HEK293 (cell line): ENCODE measurements around the gene BAG1.

ENCODE experiments used
- ZNF266 ChIP-seq: fragments of 450-650 bp; formaldehyde crosslinking; IDR thresholded peaks from 2 replicates; pipeline ENCODE4 v1.5.1; 2016; ENCODE audit warnings: missing biosample characterization, missing genetic modification characterization, low read depth
- ZNF302 ChIP-seq: fragments of 450-650 bp; formaldehyde crosslinking; IDR thresholded peaks from 2 replicates; pipeline ENCODE4 v1.5.1; 2016; ENCODE audit warnings: missing biosample characterization, missing genetic modification characterization, low read depth
- ZNF426 ChIP-seq: fragments of 450-650 bp; formaldehyde crosslinking; IDR thresholded peaks from 2 replicates; pipeline ENCODE4 v1.5.1; 2017; ENCODE audit warnings: missing biosample characterization, missing genetic modification characterization, mild to moderate bottlenecking, inconsistent platforms, moderate library complexity
- ZNF530 ChIP-seq: fragments of 450-650 bp; formaldehyde crosslinking; IDR thresholded peaks from 2 replicates; pipeline ENCODE4 v1.5.1; 2016; ENCODE audit warnings: low read depth, missing biosample characterization, missing genetic modification characterization
- ZNF544 ChIP-seq: fragments of 450-650 bp; formaldehyde crosslinking; IDR thresholded peaks from 2 replicates; pipeline ENCODE4 v1.5.0; 2017; ENCODE audit warnings: missing biosample characterization, missing genetic modification characterization
- ZNF626 ChIP-seq: fragments of 450-650 bp; sonication (Bioruptor Pico); formaldehyde crosslinking; IDR thresholded peaks from 2 replicates; pipeline ENCODE4 v1.5.1; 2018; ENCODE audit warnings: missing biosample characterization, missing genetic modification characterization, inconsistent platforms
- TF ChIP-seq, protein P1 (sequence below): fragments of 450-650 bp; formaldehyde crosslinking; conservative IDR thresholded peaks from 2 replicates; pipeline ENCODE4 v1.5.1; 2016; ENCODE audit warnings: low read depth, missing biosample characterization, missing genetic modification characterization
- TF ChIP-seq, protein P2 (sequence below): fragments of 450-650 bp; formaldehyde crosslinking; IDR thresholded peaks from 2 replicates; pipeline ENCODE4 v1.5.1; 2016; ENCODE audit warnings: missing biosample characterization, missing genetic modification characterization
- TF ChIP-seq, protein P3 (sequence below): fragments of 450-650 bp; formaldehyde crosslinking; IDR thresholded peaks from 2 replicates; pipeline ENCODE4 v1.5.1; 2016; ENCODE audit warnings: missing biosample characterization, missing genetic modification characterization
- TF ChIP-seq, protein P4 (sequence below): fragments of 450-650 bp; formaldehyde crosslinking; IDR thresholded peaks from 2 replicates; pipeline ENCODE4 v1.5.1; 2016; ENCODE audit warnings: missing biosample characterization, missing genetic modification characterization
- TF ChIP-seq, protein P5 (sequence below): fragments of 450-650 bp; formaldehyde crosslinking; IDR thresholded peaks from 2 replicates; pipeline ENCODE4 v1.5.1; 2016; ENCODE audit warnings: missing biosample characterization, missing genetic modification characterization
- TF ChIP-seq, protein P6 (sequence below): fragments of 450-650 bp; formaldehyde crosslinking; optimal IDR thresholded peaks from 2 replicates; pipeline ENCODE3; 2016; ENCODE audit warnings: missing biosample characterization, mild to moderate bottlenecking, missing genetic modification characterization
- TF ChIP-seq, protein P7 (sequence below): sonication (generic); formaldehyde crosslinking; IDR thresholded peaks from 2 replicates; pipeline ENCODE4 v1.8.1; 2022; ENCODE audit warnings: mild to moderate bottlenecking, moderate library complexity, missing genetic modification reagents

DNA sequence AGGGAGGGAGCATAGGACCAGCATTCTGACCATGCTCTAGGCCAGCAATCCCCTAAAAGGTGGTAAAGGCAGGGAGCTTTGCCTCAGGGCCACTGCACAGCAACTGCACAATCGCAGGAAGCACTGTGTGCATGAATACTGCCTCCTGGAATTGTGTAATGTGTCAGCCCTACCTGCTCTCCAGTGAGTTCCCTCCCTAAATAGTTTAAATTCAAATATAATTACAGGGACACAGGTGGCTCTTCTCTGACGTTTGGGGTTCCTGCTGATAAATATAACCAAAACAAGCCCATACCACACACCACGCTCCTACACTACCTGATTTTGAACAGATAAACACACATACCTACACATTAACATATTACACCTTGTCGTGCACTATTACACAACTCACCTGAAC, 9.0 kb downstream of the BAG1 start:
- TF ChIP-seq, protein P1, sequence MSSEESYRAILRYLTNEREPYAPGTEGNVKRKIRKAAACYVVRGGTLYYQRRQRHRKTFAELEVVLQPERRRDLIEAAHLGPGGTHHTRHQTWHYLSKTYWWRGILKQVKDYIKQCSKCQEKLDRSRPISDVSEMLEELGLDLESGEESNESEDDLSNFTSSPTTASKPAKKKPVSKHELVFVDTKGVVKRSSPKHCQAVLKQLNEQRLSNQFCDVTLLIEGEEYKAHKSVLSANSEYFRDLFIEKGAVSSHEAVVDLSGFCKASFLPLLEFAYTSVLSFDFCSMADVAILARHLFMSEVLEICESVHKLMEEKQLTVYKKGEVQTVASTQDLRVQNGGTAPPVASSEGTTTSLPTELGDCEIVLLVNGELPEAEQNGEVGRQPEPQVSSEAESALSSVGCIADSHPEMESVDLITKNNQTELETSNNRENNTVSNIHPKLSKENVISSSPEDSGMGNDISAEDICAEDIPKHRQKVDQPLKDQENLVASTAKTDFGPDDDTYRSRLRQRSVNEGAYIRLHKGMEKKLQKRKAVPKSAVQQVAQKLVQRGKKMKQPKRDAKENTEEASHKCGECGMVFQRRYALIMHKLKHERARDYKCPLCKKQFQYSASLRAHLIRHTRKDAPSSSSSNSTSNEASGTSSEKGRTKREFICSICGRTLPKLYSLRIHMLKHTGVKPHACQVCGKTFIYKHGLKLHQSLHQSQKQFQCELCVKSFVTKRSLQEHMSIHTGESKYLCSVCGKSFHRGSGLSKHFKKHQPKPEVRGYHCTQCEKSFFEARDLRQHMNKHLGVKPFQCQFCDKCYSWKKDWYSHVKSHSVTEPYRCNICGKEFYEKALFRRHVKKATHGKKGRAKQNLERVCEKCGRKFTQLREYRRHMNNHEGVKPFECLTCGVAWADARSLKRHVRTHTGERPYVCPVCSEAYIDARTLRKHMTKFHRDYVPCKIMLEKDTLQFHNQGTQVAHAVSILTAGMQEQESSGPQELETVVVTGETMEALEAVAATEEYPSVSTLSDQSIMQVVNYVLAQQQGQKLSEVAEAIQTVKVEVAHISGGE (tag by site-specific recombination), result no peak
- no peak for TF ChIP-seq ZNF302 (tag by site-specific recombination)
- TF ChIP-seq, protein P2, sequence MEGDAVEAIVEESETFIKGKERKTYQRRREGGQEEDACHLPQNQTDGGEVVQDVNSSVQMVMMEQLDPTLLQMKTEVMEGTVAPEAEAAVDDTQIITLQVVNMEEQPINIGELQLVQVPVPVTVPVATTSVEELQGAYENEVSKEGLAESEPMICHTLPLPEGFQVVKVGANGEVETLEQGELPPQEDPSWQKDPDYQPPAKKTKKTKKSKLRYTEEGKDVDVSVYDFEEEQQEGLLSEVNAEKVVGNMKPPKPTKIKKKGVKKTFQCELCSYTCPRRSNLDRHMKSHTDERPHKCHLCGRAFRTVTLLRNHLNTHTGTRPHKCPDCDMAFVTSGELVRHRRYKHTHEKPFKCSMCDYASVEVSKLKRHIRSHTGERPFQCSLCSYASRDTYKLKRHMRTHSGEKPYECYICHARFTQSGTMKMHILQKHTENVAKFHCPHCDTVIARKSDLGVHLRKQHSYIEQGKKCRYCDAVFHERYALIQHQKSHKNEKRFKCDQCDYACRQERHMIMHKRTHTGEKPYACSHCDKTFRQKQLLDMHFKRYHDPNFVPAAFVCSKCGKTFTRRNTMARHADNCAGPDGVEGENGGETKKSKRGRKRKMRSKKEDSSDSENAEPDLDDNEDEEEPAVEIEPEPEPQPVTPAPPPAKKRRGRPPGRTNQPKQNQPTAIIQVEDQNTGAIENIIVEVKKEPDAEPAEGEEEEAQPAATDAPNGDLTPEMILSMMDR (tag by site-specific recombination), result no peak
- TF ChIP-seq, protein P3, sequence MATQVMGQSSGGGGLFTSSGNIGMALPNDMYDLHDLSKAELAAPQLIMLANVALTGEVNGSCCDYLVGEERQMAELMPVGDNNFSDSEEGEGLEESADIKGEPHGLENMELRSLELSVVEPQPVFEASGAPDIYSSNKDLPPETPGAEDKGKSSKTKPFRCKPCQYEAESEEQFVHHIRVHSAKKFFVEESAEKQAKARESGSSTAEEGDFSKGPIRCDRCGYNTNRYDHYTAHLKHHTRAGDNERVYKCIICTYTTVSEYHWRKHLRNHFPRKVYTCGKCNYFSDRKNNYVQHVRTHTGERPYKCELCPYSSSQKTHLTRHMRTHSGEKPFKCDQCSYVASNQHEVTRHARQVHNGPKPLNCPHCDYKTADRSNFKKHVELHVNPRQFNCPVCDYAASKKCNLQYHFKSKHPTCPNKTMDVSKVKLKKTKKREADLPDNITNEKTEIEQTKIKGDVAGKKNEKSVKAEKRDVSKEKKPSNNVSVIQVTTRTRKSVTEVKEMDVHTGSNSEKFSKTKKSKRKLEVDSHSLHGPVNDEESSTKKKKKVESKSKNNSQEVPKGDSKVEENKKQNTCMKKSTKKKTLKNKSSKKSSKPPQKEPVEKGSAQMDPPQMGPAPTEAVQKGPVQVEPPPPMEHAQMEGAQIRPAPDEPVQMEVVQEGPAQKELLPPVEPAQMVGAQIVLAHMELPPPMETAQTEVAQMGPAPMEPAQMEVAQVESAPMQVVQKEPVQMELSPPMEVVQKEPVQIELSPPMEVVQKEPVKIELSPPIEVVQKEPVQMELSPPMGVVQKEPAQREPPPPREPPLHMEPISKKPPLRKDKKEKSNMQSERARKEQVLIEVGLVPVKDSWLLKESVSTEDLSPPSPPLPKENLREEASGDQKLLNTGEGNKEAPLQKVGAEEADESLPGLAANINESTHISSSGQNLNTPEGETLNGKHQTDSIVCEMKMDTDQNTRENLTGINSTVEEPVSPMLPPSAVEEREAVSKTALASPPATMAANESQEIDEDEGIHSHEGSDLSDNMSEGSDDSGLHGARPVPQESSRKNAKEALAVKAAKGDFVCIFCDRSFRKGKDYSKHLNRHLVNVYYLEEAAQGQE, result no peak
- TF ChIP-seq, protein P4, sequence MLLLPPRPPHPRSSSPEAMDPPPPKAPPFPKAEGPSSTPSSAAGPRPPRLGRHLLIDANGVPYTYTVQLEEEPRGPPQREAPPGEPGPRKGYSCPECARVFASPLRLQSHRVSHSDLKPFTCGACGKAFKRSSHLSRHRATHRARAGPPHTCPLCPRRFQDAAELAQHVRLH (tag by site-specific recombination), result no peak
- no peak for TF ChIP-seq ZNF626 (tag by site-specific recombination)
- no peak for TF ChIP-seq ZNF266 (tag by site-specific recombination)
- TF ChIP-seq, protein P5, sequence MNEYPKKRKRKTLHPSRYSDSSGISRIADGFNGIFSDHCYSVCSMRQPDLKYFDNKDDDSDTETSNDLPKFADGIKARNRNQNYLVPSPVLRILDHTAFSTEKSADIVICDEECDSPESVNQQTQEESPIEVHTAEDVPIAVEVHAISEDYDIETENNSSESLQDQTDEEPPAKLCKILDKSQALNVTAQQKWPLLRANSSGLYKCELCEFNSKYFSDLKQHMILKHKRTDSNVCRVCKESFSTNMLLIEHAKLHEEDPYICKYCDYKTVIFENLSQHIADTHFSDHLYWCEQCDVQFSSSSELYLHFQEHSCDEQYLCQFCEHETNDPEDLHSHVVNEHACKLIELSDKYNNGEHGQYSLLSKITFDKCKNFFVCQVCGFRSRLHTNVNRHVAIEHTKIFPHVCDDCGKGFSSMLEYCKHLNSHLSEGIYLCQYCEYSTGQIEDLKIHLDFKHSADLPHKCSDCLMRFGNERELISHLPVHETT, result no peak
- no peak for TF ChIP-seq ZNF544 (tag by site-specific recombination)
- TF ChIP-seq, protein P6, sequence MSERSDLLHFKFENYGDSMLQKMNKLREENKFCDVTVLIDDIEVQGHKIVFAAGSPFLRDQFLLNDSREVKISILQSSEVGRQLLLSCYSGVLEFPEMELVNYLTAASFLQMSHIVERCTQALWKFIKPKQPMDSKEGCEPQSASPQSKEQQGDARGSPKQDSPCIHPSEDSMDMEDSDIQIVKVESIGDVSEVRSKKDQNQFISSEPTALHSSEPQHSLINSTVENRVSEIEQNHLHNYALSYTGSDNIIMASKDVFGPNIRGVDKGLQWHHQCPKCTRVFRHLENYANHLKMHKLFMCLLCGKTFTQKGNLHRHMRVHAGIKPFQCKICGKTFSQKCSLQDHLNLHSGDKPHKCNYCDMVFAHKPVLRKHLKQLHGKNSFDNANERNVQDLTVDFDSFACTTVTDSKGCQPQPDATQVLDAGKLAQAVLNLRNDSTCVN, result no peak
- TF ChIP-seq ZNF530 (tag by site-specific recombination), result no peak
- TF ChIP-seq ZNF426, result no peak
- TF ChIP-seq, protein P7, sequence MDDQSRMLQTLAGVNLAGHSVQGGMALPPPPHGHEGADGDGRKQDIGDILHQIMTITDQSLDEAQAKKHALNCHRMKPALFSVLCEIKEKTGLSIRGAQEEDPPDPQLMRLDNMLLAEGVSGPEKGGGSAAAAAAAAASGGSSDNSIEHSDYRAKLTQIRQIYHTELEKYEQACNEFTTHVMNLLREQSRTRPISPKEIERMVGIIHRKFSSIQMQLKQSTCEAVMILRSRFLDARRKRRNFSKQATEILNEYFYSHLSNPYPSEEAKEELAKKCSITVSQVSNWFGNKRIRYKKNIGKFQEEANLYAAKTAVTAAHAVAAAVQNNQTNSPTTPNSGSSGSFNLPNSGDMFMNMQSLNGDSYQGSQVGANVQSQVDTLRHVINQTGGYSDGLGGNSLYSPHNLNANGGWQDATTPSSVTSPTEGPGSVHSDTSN (CRISPR knock-in tag), result no peak
